CD4-positive, alpha-beta T cell treated with Interleukin-6 at 100 ng/mL for 8 hours (primary cell): ENCODE results near the gene HDAC4.

Experiments used
- DNase-seq: peaks from one replicate; pipeline ENCODE4 v3.0.0-alpha.2; 2020; ENCODE audit warnings: mixed read lengths, low spot score

The HDAC4 gene

GRCh38 chr2:239326831-239327535 is 73.8 kb downstream of the HDAC4 start:
- peak; percentile 77 for DNase-seq

- DNase-seq: no peak
These were observed 76.4 kb downstream of the HDAC4 start for GRCh38 chr2:239324456-239324855.

GRCh38 chr2:239323447-239323846 is 77.4 kb downstream of the HDAC4 start:
- no peak for DNase-seq

GRCh38 chr2:239322416-239323086 is 78.3 kb downstream of the HDAC4 start:
- no peak for DNase-seq

GRCh38 chr2:239321596-239322415 is 79.0 kb downstream of the HDAC4 start:
- DNase-seq: peak; percentile 63

GRCh38 chr2:239318790-239319661 is 81.8 kb downstream of the HDAC4 start:
- no peak for DNase-seq

- DNase-seq: no peak
These were observed 82.6 kb downstream of the HDAC4 start for GRCh38 chr2:239318151-239318611.

GRCh38 chr2:239316562-239317465 is 84.0 kb downstream of the HDAC4 start:
- no peak for DNase-seq

- no peak for DNase-seq
These were observed 85.5 kb downstream of the HDAC4 start for GRCh38 chr2:239315308-239315707.

GRCh38 chr2:239313776-239314175 is 87.0 kb downstream of the HDAC4 start:
- DNase-seq: no peak

GRCh38 chr2:239312741-239313667 is 87.8 kb downstream of the HDAC4 start:
- no peak for DNase-seq

GRCh38 chr2:239312081-239312511 is 88.7 kb downstream of the HDAC4 start:
- no peak for DNase-seq

- no peak for DNase-seq
These were observed 89.4 kb downstream of the HDAC4 start for GRCh38 chr2:239311132-239312040.

- DNase-seq: no peak
These were observed 90.3 kb downstream of the HDAC4 start for GRCh38 chr2:239310401-239311061.

- DNase-seq: no peak
These were observed 91.2 kb downstream of the HDAC4 start for GRCh38 chr2:239309398-239310245.

GRCh38 chr2:239308661-239309397 is 92.0 kb downstream of the HDAC4 start:
- no peak for DNase-seq
